HepG2 (cell line): ENCODE data around the gene SETD1B. TPM values are rescaled to one million over a fixed set of nuclear protein-coding genes. Genes with fewer than 3 reads are reported as not detected.

Experiments used
- HOXD1 ChIP-seq: sonication (generic); formaldehyde crosslinking; IDR thresholded peaks from 2 replicates; pipeline ENCODE4 v1.5.0; 2020; ENCODE audit warnings: missing genetic modification reagents
- NFKBIZ ChIP-seq: IDR thresholded peaks from 2 replicates; pipeline ENCODE4 v1.6.1; 2018; ENCODE audit warnings: missing genetic modification reagents, missing compliant biosample characterization
- SMAD9 ChIP-seq: sonication (generic); formaldehyde crosslinking; IDR thresholded peaks from 2 replicates; pipeline ENCODE4 v1.5.1; 2020; ENCODE audit warnings: mild to moderate bottlenecking, missing genetic modification reagents
- ZHX2 ChIP-seq, 2 experiments: sonication (generic) in 1 of 2; formaldehyde crosslinking in 1 of 2; IDR thresholded peaks; 2 replicates each; pipeline versions ENCODE4 v1.6.1 to v1.9.0; 2014 to 2022; ENCODE audit warnings: antibody characterized with exemption in 1 of 2, borderline replicate concordance in 1 of 2, inconsistent platforms in 1 of 2, low read depth in 1 of 2, missing genetic modification reagents in 1 of 2
- ZNF484 ChIP-seq: sonication (generic); formaldehyde crosslinking; IDR thresholded peaks from 2 replicates; pipeline ENCODE4 v1.5.1; 2020; ENCODE audit warnings: mild to moderate bottlenecking, low read depth, missing genetic modification reagents, borderline replicate concordance
- polyA plus RNA-seq, 8 experiments: library from polyadenylated mRNA; depleted of rRNA in 3 of 8; stranded (reverse) in 7 of 8; unstranded in 1 of 8; fragments of >200 nt; fragmentation: Illumina TruSeq in 4 of 8; extraction: Trizol in 4 of 8; gene quantifications; 2 replicates each; pipeline versions ENCODE4 v1.2.1 to v1.2.3, GENCODE V29; 2011 to 2016; ENCODE audit warnings: low read depth in 4 of 8, missing spikeins in 1 of 8, mixed read lengths in 1 of 8; ENCODE audit not compliant: insufficient read depth in 1 of 8
- total RNA-seq, 5 experiments: library from RNA; depleted of rRNA; stranded (reverse); fragments of >200 nt; fragmentation: Illumina TruSeq; extraction: Trizol; gene quantifications; 2 replicates each; pipeline ENCODE4 v1.2.3, GENCODE V29; 2016; ENCODE audit warnings: low read depth in 1 of 5
- TF ChIP-seq, protein P1 (sequence below): sonication (generic); formaldehyde crosslinking; IDR thresholded peaks from 2 replicates; pipeline ENCODE4 v1.9.0; 2022; ENCODE audit warnings: missing genetic modification reagents, mild to moderate bottlenecking, borderline replicate concordance
- TF ChIP-seq, protein P2 (sequence below): IDR thresholded peaks from 2 replicates; pipeline ENCODE4 v1.6.1; 2016
- TF ChIP-seq, protein P3 (sequence below): sonication (generic); formaldehyde crosslinking; IDR thresholded peaks from 2 replicates; pipeline ENCODE4 v1.4.0; 2020; ENCODE audit warnings: missing genetic modification reagents, borderline replicate concordance
- TF ChIP-seq, protein P4 (sequence below): sonication (generic); formaldehyde crosslinking; IDR thresholded peaks from 2 replicates; pipeline ENCODE4 v1.4.0; 2020; ENCODE audit warnings: low read depth, missing genetic modification reagents

Gene SETD1B
- total and polyA plus RNA-seq, 2 of the 13 experiments (the other 11 are each of a cell fraction or from before 2014, with no cell fraction given), result 1.1 to 1.4 TPM

DNA sequence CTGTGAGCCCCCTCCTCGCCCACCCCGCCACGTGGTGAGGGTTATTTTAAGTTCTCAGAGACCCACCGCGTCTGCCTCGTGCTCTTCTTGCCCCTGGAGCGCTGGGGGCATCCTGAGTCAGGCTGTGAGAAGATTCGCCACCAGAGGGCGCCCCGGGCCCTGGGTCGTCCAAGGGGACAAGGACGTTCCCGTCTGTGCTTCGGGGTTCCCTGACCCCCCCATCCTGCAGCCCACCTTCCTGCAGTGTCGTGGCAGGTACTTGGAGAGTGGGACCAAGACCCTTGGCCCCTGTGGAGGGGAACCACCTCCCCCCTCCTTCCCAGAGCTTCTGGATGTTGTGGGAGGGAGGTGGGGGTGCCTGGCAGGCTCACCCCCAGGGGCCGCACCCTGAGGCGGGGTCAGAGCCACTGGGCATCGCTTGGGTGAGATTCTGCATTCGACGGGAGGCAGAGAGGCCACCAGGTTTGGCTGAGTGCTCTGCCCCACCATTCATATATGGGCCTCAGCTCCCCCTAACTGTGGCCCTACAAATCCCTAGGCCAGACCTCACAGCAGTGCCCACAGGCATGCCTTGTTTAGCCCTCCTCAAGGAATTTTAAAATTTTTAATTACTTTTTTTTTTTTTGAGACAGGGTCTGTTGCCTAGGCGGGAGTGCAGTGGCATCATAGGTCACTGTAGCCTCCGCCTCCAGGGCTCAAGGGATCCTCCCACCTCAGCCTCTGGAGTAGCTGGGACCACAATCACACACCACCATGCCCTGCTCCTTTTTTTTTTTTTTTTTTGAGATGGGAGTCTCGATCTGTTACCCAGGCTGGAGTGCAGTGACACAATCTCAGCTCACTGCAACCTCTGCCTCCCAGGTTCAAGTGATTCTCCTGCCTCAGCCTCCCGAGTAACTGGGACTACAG lies 27.4 kb upstream of the SETD1B start (continued):
- TF ChIP-seq ZHX2 (IDR thresholded peaks at IDR 0.05; ENCODE audit: low read depth) (no peak), ZHX2 (CRISPR knock-in tag; IDR thresholded peaks at IDR 0.05; ENCODE audit: borderline replicate concordance) (no peak), NFKBIZ (CRISPR knock-in tag) (no peak), HOXD1 (no peak), ZNF484 (CRISPR knock-in tag) (no peak), SMAD9 (CRISPR knock-in tag) (no peak)
- TF ChIP-seq, protein P1, sequence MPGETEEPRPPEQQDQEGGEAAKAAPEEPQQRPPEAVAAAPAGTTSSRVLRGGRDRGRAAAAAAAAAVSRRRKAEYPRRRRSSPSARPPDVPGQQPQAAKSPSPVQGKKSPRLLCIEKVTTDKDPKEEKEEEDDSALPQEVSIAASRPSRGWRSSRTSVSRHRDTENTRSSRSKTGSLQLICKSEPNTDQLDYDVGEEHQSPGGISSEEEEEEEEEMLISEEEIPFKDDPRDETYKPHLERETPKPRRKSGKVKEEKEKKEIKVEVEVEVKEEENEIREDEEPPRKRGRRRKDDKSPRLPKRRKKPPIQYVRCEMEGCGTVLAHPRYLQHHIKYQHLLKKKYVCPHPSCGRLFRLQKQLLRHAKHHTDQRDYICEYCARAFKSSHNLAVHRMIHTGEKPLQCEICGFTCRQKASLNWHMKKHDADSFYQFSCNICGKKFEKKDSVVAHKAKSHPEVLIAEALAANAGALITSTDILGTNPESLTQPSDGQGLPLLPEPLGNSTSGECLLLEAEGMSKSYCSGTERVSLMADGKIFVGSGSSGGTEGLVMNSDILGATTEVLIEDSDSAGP (CRISPR knock-in tag), result 0 out of 2 replicates have a peak, but pooled peaks have one; percentile 29
- TF ChIP-seq, protein P2, sequence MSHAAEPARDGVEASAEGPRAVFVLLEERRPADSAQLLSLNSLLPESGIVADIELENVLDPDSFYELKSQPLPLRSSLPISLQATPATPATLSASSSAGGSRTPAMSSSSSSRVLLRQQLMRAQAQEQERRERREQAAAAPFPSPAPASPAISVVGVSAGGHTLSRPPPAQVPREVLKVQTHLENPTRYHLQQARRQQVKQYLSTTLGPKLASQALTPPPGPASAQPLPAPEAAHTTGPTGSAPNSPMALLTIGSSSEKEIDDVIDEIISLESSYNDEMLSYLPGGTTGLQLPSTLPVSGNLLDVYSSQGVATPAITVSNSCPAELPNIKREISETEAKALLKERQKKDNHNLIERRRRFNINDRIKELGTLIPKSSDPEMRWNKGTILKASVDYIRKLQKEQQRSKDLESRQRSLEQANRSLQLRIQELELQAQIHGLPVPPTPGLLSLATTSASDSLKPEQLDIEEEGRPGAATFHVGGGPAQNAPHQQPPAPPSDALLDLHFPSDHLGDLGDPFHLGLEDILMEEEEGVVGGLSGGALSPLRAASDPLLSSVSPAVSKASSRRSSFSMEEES (CRISPR knock-in tag), result no peak
- TF ChIP-seq, protein P3, sequence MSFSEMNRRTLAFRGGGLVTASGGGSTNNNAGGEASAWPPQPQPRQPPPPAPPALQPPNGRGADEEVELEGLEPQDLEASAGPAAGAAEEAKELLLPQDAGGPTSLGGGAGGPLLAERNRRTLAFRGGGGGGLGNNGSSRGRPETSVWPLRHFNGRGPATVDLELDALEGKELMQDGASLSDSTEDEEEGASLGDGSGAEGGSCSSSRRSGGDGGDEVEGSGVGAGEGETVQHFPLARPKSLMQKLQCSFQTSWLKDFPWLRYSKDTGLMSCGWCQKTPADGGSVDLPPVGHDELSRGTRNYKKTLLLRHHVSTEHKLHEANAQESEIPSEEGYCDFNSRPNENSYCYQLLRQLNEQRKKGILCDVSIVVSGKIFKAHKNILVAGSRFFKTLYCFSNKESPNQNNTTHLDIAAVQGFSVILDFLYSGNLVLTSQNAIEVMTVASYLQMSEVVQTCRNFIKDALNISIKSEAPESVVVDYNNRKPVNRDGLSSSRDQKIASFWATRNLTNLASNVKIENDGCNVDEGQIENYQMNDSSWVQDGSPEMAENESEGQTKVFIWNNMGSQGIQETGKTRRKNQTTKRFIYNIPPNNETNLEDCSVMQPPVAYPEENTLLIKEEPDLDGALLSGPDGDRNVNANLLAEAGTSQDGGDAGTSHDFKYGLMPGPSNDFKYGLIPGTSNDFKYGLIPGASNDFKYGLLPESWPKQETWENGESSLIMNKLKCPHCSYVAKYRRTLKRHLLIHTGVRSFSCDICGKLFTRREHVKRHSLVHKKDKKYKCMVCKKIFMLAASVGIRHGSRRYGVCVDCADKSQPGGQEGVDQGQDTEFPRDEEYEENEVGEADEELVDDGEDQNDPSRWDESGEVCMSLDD (CRISPR knock-in tag), result peak; percentile 64; the same call in 1 of the 2 replicates
- TF ChIP-seq, protein P4, sequence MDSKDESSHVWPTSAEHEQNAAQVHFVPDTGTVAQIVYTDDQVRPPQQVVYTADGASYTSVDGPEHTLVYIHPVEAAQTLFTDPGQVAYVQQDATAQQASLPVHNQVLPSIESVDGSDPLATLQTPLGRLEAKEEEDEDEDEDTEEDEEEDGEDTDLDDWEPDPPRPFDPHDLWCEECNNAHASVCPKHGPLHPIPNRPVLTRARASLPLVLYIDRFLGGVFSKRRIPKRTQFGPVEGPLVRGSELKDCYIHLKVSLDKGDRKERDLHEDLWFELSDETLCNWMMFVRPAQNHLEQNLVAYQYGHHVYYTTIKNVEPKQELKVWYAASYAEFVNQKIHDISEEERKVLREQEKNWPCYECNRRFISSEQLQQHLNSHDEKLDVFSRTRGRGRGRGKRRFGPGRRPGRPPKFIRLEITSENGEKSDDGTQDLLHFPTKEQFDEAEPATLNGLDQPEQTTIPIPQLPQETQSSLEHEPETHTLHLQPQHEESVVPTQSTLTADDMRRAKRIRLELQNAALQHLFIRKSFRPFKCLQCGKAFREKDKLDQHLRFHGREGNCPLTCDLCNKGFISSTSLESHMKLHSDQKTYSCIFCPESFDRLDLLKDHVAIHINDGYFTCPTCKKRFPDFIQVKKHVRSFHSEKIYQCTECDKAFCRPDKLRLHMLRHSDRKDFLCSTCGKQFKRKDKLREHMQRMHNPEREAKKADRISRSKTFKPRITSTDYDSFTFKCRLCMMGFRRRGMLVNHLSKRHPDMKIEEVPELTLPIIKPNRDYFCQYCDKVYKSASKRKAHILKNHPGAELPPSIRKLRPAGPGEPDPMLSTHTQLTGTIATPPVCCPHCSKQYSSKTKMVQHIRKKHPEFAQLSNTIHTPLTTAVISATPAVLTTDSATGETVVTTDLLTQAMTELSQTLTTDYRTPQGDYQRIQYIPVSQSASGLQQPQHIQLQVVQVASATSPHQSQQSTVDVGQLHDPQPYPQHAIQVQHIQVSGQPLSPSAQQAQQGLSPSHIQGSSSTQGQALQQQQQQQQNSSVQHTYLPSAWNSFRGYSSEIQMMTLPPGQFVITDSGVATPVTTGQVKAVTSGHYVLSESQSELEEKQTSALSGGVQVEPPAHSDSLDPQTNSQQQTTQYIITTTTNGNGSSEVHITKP (CRISPR knock-in tag), result no peak
